ENCODE data around the gene NDUFB7. TPM values are rescaled to one million over a fixed set of nuclear protein-coding genes. Genes with fewer than 3 reads are reported as not detected.

NDUFB7 gene
- total and polyA plus RNA-seq, 2 of the 8 experiments (the other 6 are each of a cell fraction or from before 2014, with no cell fraction given), result 151 to 740 TPM

DNA sequence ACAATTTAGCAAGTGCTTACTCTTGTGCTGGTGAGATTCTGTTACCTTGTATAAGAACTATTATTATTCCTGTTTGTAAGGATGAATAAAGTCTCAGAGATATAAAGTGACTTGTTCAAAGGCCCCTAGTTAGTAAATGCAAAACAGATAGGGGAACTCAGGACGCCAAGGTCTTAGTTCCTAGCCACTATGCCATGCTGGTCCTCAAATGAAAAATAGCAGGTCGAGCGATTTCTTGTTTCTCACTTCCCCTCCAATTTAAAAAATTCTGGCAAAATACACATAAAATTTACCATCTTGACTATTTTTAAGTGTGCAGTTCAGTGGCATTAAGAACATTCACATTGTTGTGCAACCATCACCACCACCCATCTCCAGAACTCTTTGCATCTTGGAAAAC lies 41.4 kb downstream of the NDUFB7 start (continued):
- TF ChIP-seq, protein P1, sequence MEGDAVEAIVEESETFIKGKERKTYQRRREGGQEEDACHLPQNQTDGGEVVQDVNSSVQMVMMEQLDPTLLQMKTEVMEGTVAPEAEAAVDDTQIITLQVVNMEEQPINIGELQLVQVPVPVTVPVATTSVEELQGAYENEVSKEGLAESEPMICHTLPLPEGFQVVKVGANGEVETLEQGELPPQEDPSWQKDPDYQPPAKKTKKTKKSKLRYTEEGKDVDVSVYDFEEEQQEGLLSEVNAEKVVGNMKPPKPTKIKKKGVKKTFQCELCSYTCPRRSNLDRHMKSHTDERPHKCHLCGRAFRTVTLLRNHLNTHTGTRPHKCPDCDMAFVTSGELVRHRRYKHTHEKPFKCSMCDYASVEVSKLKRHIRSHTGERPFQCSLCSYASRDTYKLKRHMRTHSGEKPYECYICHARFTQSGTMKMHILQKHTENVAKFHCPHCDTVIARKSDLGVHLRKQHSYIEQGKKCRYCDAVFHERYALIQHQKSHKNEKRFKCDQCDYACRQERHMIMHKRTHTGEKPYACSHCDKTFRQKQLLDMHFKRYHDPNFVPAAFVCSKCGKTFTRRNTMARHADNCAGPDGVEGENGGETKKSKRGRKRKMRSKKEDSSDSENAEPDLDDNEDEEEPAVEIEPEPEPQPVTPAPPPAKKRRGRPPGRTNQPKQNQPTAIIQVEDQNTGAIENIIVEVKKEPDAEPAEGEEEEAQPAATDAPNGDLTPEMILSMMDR (IDR thresholded peaks at IDR 0.05; ENCODE audit: control extremely low read depth in 1 of 3, insufficient read depth in 1 of 3, low read depth in 1 of 3, low read length in 3 of 3), result no peak
- TF ChIP-seq TAF7 (optimal IDR thresholded peaks at IDR 0.05; ENCODE audit: borderline replicate concordance, low read depth, low read length) (no peak), BACH1 (IDR thresholded peaks at IDR 0.05; ENCODE audit: low read length) (no peak), HDAC6 (IDR thresholded peaks at IDR 0.05; ENCODE audit: low read depth, low read length) (no peak), JUN (IDR thresholded peaks at IDR 0.05; ENCODE audit: low read depth, low read length) (no peak), RNF2 (IDR thresholded peaks at IDR 0.05; ENCODE audit: borderline replicate concordance, low read depth, low read length, missing control alignments, poor library complexity, severe bottlenecking) (no peak), YY1 (IDR thresholded peaks at IDR 0.05; ENCODE audit: low read depth, low read length) (no peak)
- TF ChIP-seq, protein P2, sequence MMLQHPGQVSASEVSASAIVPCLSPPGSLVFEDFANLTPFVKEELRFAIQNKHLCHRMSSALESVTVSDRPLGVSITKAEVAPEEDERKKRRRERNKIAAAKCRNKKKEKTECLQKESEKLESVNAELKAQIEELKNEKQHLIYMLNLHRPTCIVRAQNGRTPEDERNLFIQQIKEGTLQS (IDR thresholded peaks at IDR 0.05; ENCODE audit: insufficient read depth, low read depth, low read length), result no peak

All from H1 (cell line).